ENCODE measurements around the gene PLEKHH1.

PLEKHH1 gene

DNA sequence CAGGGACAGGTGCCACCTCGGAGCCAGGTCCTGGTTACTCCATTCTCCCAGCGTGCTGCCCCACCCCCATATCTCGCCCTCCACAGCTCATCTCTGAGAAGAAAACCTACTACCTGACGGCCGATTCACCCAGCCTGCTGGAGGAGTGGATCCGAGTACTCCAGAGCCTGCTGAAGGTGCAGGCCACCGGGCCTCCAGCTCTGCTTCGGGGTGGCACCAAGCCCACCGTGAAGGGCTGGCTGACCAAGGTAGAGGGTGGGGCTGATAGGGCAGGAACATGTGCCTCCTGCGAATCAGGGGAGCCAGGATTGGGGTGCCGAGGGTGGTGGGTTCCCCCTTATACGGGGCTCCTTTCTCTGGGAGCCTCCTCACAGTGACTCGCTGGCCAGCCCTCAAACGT lies 41.1 kb downstream of the PLEKHH1 start:
- TF ChIP-seq, protein P1, sequence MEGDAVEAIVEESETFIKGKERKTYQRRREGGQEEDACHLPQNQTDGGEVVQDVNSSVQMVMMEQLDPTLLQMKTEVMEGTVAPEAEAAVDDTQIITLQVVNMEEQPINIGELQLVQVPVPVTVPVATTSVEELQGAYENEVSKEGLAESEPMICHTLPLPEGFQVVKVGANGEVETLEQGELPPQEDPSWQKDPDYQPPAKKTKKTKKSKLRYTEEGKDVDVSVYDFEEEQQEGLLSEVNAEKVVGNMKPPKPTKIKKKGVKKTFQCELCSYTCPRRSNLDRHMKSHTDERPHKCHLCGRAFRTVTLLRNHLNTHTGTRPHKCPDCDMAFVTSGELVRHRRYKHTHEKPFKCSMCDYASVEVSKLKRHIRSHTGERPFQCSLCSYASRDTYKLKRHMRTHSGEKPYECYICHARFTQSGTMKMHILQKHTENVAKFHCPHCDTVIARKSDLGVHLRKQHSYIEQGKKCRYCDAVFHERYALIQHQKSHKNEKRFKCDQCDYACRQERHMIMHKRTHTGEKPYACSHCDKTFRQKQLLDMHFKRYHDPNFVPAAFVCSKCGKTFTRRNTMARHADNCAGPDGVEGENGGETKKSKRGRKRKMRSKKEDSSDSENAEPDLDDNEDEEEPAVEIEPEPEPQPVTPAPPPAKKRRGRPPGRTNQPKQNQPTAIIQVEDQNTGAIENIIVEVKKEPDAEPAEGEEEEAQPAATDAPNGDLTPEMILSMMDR (IDR thresholded peaks at IDR 0.05): no peak
- DNase-seq: no peak
- H3K4me1 Mint-ChIP-seq: peaks cover 22% of the 10 kb centered on the region
- H3K9me3 Mint-ChIP-seq: no peaks in the 10 kb centered on the region
- peaks cover 32% of the 10 kb centered on the region for H3K36me3 Mint-ChIP-seq (ENCODE audit: low read depth)
- H3K27ac Mint-ChIP-seq: no peak overlapping the region
- H3K4me3 Mint-ChIP-seq: no peak overlapping the region
- no peaks in the 10 kb centered on the region for H3K27me3 Mint-ChIP-seq (ENCODE audit: low read depth, poor library complexity)

DNA sequence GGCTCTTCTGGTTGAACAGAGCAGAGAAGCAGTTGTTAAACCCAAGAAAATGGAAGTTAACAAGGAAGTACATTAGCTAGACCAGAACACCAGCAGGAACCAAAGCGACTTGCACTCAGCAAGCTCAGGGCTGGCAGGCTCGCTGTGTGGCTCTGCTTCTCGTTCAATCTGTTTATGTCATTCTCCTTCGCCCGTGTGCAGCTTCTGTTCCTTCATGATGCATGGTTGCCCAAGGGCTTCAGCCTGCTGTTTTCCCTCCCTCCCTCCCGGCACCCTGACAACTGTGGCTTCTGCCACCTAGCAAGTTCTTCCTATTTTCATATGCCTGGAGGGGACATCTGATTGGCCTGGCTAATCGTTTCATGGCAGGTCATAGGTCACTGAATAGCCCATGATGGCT lies 41.7 kb downstream of the PLEKHH1 start:
- H3K4me3 Mint-ChIP-seq: no peak overlapping the region
- H3K27ac Mint-ChIP-seq: no peak overlapping the region
- H3K36me3 Mint-ChIP-seq (ENCODE audit: low read depth): peaks cover 38% of the 10 kb centered on the region
- no peak for DNase-seq
- TF ChIP-seq, protein P1 (IDR thresholded peaks at IDR 0.05): no peak
- H3K9me3 Mint-ChIP-seq: no peaks in the 10 kb centered on the region
- no peaks in the 10 kb centered on the region for H3K27me3 Mint-ChIP-seq (ENCODE audit: low read depth, poor library complexity)
- H3K4me1 Mint-ChIP-seq: peaks cover 15% of the 10 kb centered on the region

DNA sequence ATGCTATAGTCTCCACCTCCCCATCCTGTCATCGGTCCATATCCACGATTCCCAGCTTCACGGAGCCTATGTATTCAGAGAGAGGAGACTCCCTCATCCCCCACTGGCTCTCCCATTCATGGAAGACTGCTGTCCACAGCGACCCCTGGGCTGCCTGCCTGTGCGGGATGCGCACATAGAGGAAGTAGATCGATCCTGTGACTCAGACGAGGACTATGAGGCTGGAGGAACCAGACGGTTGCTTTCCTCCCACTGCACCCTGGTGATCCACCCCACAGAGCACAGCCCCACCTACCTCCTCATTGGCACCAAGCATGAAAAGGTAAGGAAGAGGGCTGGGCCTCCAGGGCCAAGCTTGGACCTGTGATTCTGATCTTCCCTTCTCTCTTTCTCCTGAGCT lies 42.6 kb downstream of the PLEKHH1 start:
- H3K36me3 Mint-ChIP-seq (ENCODE audit: low read depth): peaks cover 33% of the 10 kb centered on the region
- no peaks in the 10 kb centered on the region for H3K27me3 Mint-ChIP-seq (ENCODE audit: low read depth, poor library complexity)
- TF ChIP-seq, protein P1 (IDR thresholded peaks at IDR 0.05): no peak
- H3K27ac Mint-ChIP-seq: no peak overlapping the region
- peaks cover 8% of the 10 kb centered on the region for H3K4me1 Mint-ChIP-seq
- no peaks in the 10 kb centered on the region for H3K9me3 Mint-ChIP-seq
- H3K4me3 Mint-ChIP-seq: no peak overlapping the region
- DNase-seq: no peak

DNA sequence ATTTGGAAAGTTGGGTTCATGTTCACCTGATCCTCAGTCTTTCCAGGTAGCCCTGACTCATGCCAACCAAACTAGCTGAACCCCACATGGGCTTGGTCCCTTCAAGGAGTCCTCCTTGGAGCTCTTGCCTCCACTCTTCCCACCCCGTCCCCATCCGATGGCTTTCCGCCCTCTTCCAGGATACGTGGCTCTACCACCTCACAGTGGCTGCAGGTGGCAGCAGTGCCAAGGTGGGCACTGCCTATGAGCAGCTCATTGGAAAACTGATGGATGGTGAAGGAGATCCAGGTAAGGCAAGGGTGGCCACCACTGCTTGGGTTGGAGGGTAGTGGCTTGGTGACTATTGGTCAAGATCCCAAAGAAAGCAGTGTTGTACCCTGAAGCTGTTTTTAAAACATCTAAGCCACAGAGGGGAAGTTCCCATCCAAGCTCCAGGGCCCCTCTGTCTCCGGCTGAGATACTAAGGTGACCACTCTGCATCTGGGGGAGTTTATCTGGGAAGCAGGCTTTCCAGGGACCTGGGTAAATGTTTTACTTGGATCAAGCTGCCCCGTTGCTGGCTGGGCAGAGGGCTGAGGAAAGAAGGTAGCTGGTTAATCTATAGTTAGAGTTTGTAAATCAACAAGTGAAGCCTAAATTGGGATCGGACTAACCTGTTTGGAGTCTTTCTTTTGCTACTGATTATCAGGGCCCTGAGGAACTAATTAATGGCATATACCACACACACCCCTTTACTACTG lies 43.3 kb downstream of the PLEKHH1 start:
- Mint-ChIP-seq H3K9me3 (no peaks in the 10 kb centered on the region), H3K27ac (no peak overlapping the region), H3K27me3 (ENCODE audit: low read depth, poor library complexity) (no peaks in the 10 kb centered on the region), H3K36me3 (ENCODE audit: low read depth) (peaks cover 32% of the 10 kb centered on the region), H3K4me3 (no peak overlapping the region), H3K4me1 (peaks cover 3% of the 10 kb centered on the region)
- TF ChIP-seq, protein P1 (IDR thresholded peaks at IDR 0.05): no peak
- no peak for DNase-seq

DNA sequence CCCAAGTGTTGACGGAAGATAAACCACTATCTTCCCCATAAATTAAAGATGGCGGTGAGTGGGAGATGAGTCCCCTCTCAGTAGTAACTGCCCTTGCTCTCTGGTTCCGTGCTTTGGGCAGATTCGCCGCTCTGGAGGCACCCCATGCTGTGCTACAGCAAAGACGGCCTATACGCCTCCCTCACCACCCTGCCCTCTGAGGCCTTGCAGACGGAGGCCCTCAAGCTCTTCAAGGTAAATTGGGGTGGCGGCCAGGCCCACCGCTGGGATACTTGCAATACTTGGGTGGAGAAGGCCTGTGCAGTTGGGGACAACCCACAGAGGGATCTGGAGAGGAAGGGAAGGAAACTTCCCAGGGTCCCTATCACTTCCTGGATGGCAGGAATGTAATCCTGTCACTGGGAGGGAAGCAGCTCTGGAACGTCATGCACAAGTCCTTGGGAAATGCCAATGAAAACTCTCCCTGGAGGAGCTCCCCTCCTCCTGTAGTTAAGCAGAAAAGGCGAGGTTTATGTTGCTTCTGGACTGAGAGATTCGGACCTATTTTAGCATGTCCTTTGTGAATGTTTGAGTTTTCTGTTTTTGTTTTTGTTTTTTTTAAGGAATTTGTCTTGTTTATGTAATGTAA lies 44.2 kb downstream of the PLEKHH1 start:
- no peaks in the 10 kb centered on the region for H3K9me3 Mint-ChIP-seq
- H3K4me1 Mint-ChIP-seq: no peaks in the 10 kb centered on the region
- peaks cover 37% of the 10 kb centered on the region for H3K36me3 Mint-ChIP-seq (ENCODE audit: low read depth)
- H3K27ac Mint-ChIP-seq: no peak overlapping the region
- DNase-seq: no peak
- no peaks in the 10 kb centered on the region for H3K27me3 Mint-ChIP-seq (ENCODE audit: low read depth, poor library complexity)
- no peak overlapping the region for H3K4me3 Mint-ChIP-seq
- TF ChIP-seq, protein P1 (IDR thresholded peaks at IDR 0.05): no peak

Measured in nephron progenitor cell (in vitro differentiated cells).